Measurements from ENCODE around the gene MACROD2. TPM values are rescaled to one million over a fixed set of nuclear protein-coding genes. Genes with fewer than 3 reads are reported as not detected.
"Not testable (repeated sequence)": the region's sequence is repeated elsewhere in the genome, so short reads cannot be mapped to it uniquely, and the experiment has no call there.

Gene MACROD2
- total RNA-seq, 1 experiment from 2014 or later, result 0.12 TPM

- H3K36me3 ChIP-seq, result no peaks in the 10 kb centered on the region
- no peaks in the 10 kb centered on the region for H3K9me3 ChIP-seq (replicated peaks)
- no peaks in the 10 kb centered on the region for H3K27me3 ChIP-seq
- H3K4me1 ChIP-seq, result peaks cover 11% of the 10 kb centered on the region
- peak overlapping the region; percentile 29; the same call in 1 of the 2 replicates for H3K27ac ChIP-seq
- peak; percentile 34 to 42 for DNase-seq
- no peak overlapping the region for H3K4me3 ChIP-seq
Observed at GRCh38 chr20:15487682-15488081, 1492.4 kb downstream of the MACROD2 start.

DNA sequence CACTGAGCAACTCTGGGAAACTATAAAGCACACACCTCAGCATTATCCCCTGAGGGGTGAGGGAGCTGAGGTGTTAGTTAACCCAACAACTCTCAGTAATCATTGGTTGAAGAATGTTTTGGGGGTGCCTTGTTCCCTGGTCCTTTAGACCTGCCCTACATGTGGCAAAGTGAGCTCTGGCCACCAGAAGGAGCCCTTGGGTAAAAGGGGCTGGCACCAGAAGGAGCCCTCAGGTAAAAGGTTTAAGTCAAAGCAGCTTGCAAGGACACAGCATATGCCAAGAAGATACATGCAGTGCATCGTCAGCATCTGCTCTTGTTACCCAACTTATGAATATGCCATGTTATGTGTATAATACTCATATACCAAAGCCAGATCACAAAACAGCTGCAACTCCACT, 1496.3 kb downstream of the MACROD2 start:
- Histone ChIP-seq H3K27me3 (no peaks in the 10 kb centered on the region), H3K4me3 (no peak overlapping the region), H3K9me3 (replicated peaks) (no peaks in the 10 kb centered on the region), H3K36me3 (no peaks in the 10 kb centered on the region), H3K27ac (no peak overlapping the region), H3K4me1 (peaks cover 11% of the 10 kb centered on the region)
- DNase-seq, result peak; percentile 4 to 10

- no peak for DNase-seq
- no peak overlapping the region for H3K4me3 ChIP-seq
Observed at GRCh38 chr20:15494851-15495250, 1499.5 kb downstream of the MACROD2 start.

DNA sequence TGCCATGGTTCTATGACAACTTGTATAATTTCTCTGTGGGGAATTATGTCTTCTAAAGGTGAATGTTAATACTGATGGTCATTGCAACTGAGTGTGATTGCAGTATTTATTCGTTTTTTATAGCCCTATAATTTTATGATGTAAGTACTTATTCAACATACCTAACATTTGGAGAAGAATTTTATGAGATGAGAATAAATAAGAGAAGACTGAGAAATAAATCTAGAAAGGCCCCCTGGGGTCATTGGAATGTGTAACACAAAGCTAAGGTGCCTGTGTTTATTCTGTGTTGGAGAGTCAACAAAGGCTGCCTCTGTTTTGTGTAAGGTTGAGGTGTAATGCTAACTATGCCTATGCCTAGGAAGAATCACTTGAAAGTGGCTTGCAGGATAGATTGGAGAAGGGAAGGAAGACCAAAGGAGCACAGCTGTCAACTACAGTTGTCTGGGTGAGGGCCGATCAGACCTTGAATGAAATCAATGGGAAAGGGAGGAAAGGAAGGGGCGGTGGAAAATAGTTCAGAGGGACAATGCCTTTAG, 1501.3 kb downstream of the MACROD2 start:
- DNase-seq, result no peak
- no peaks in the 10 kb centered on the region for H3K4me1 ChIP-seq
- no peaks in the 10 kb centered on the region for H3K27me3 ChIP-seq
- no peak overlapping the region for H3K27ac ChIP-seq
- no peak overlapping the region for H3K4me3 ChIP-seq
- H3K9me3 ChIP-seq (replicated peaks), result no peaks in the 10 kb centered on the region; the same call in 1 of the 2 replicates
- H3K36me3 ChIP-seq, result no peaks in the 10 kb centered on the region

More at GRCh38 chr20:15494851-15495250, 1499.5 kb downstream of the MACROD2 start:
- no peaks in the 10 kb centered on the region for H3K36me3 ChIP-seq
- no peaks in the 10 kb centered on the region for H3K9me3 ChIP-seq (replicated peaks)
- H3K4me1 ChIP-seq, result no peaks in the 10 kb centered on the region
- H3K27me3 ChIP-seq, result no peaks in the 10 kb centered on the region
- H3K27ac ChIP-seq, result no peak overlapping the region

- no peaks in the 10 kb centered on the region for H3K27me3 ChIP-seq
- no peaks in the 10 kb centered on the region for H3K4me1 ChIP-seq
- no peak overlapping the region for H3K4me3 ChIP-seq
- H3K27ac ChIP-seq, result no peak overlapping the region
- no peak for DNase-seq
- H3K36me3 ChIP-seq, result no peaks in the 10 kb centered on the region
- H3K9me3 ChIP-seq (replicated peaks), result no peaks in the 10 kb centered on the region; the same call in 1 of the 2 replicates
Observed at GRCh38 chr20:15498926-15499325, 1503.6 kb downstream of the MACROD2 start.

DNA sequence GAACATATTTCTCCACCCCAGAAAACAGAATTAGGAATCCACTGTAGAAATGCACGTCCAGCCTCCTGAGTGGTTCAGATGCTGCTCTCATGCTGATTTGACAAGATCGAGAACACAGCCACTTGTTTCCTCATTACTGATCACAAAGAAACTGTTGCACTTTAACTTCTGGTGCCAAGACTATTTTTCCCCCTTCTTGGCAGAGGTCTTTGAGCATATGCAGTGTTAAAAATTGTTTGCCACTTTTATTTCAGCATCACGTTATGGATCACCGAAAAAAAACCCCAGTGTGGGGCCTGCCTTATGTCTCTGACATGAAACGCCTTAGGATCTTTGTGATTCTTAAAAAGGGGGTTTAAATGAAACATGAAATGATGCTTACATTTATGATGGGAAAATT, 1511.0 kb downstream of the MACROD2 start:
- no peak overlapping the region for H3K4me3 ChIP-seq
- no peak for DNase-seq
- no peaks in the 10 kb centered on the region for H3K36me3 ChIP-seq
- no peak overlapping the region for H3K27ac ChIP-seq
- H3K9me3 ChIP-seq (replicated peaks), result no peaks in the 10 kb centered on the region; the same call in 1 of the 2 replicates
- H3K4me1 ChIP-seq, result no peaks in the 10 kb centered on the region
- H3K27me3 ChIP-seq, result no peaks in the 10 kb centered on the region

DNA sequence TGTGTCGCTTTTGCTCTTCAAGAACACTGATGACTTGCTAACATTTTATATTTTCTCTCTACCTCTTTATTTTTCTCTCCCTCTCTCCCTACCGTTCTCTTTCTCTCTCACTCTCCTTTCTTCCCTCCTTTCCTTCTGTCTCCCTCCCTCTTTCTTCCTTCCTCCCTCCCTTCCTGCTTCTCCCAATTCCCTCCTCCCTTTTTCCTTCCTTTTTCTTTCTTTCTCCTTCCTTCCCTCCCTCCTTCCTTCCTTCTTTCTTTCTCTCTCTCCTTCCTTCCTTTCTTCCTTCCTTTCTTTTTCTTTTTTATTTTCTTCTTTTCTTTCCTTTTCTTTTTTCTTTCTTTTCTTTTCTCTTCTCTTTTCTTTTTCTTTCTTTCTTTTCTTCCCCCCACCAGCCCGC, 1511.8 kb downstream of the MACROD2 start:
- no peak overlapping the region for H3K27ac ChIP-seq
- no peaks in the 10 kb centered on the region for H3K9me3 ChIP-seq (replicated peaks)
- H3K27me3 ChIP-seq, result no peaks in the 10 kb centered on the region
- no peak overlapping the region for H3K4me3 ChIP-seq
- H3K36me3 ChIP-seq, result no peaks in the 10 kb centered on the region
- DNase-seq, result no peak
- no peaks in the 10 kb centered on the region for H3K4me1 ChIP-seq

GRCh38 chr20:15511551-15511950, 1516.2 kb downstream of the MACROD2 start:
- H3K9me3 ChIP-seq (replicated peaks), result no peaks in the 10 kb centered on the region
- H3K4me3 ChIP-seq, result no peak overlapping the region
- no peaks in the 10 kb centered on the region for H3K36me3 ChIP-seq
- H3K27me3 ChIP-seq, result no peaks in the 10 kb centered on the region
- H3K27ac ChIP-seq, result no peak overlapping the region
- no peaks in the 10 kb centered on the region for H3K4me1 ChIP-seq
- no peak for DNase-seq

- H3K9me3 ChIP-seq (replicated peaks), result no peaks in the 10 kb centered on the region
- no peaks in the 10 kb centered on the region for H3K4me1 ChIP-seq
- DNase-seq, result no peak
- H3K36me3 ChIP-seq, result no peaks in the 10 kb centered on the region
- no peak overlapping the region for H3K4me3 ChIP-seq
- no peaks in the 10 kb centered on the region for H3K27me3 ChIP-seq
- no peak overlapping the region for H3K27ac ChIP-seq
Observed at GRCh38 chr20:15512916-15513315, 1517.6 kb downstream of the MACROD2 start.

DNA sequence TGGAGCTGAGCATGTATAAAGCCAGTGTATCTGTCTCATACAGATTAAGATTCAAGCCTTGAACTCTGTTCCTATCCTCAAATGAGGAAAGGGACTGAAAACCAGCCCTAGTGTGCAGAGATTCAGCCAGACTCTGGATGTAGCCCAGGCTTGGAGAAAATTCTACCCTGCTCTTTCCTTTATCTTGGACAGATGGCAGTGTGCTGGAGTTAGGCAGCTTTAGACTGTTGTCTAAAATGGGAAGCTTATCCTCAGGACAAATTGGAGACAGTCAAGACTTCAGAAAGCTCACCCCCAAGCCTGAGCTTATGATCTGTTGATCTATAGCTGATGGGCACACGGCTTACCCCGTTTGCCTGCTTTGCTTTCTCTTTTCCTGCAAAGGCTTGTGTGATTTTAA, 1520.4 kb downstream of the MACROD2 start:
- H3K4me3 ChIP-seq, result no peak overlapping the region
- no peaks in the 10 kb centered on the region for H3K4me1 ChIP-seq
- H3K36me3 ChIP-seq, result no peaks in the 10 kb centered on the region
- no peaks in the 10 kb centered on the region for H3K27me3 ChIP-seq
- no peaks in the 10 kb centered on the region for H3K9me3 ChIP-seq (replicated peaks)
- H3K27ac ChIP-seq, result no peak overlapping the region
- no peak for DNase-seq

GRCh38 chr20:15520930-15521524, 1525.7 kb downstream of the MACROD2 start:
- H3K27ac ChIP-seq, result no peak overlapping the region
- no peak overlapping the region for H3K4me3 ChIP-seq

GRCh38 chr20:15523400-15523799, 1528.1 kb downstream of the MACROD2 start:
- Histone ChIP-seq H3K4me3 (no peak overlapping the region), H3K36me3 (no peaks in the 10 kb centered on the region), H3K27ac (no peak overlapping the region), H3K4me1 (peaks cover 4% of the 10 kb centered on the region; the same call in 1 of the 2 replicates), H3K27me3 (no peaks in the 10 kb centered on the region), H3K9me3 (replicated peaks) (no peaks in the 10 kb centered on the region; the same call in 1 of the 2 replicates)
- DNase-seq, result no peak

More at GRCh38 chr20:15520930-15521524, 1525.7 kb downstream of the MACROD2 start:
- Histone ChIP-seq H3K27me3 (no peaks in the 10 kb centered on the region), H3K4me1 (no peaks in the 10 kb centered on the region), H3K36me3 (no peaks in the 10 kb centered on the region), H3K9me3 (replicated peaks) (no peaks in the 10 kb centered on the region; the same call in 1 of the 2 replicates)
- DNase-seq, result no peak

GRCh38 chr20:15528391-15529111, 1533.2 kb downstream of the MACROD2 start:
- H3K27me3 ChIP-seq, result no peaks in the 10 kb centered on the region
- peaks cover 4% of the 10 kb centered on the region; the same call in 1 of the 2 replicates for H3K4me1 ChIP-seq
- no peak overlapping the region for H3K4me3 ChIP-seq
- no peak overlapping the region for H3K27ac ChIP-seq
- H3K9me3 ChIP-seq (replicated peaks), result no peaks in the 10 kb centered on the region; the same call in 1 of the 2 replicates
- DNase-seq, result peak; percentile 69 to 80
- H3K36me3 ChIP-seq, result no peaks in the 10 kb centered on the region

- Histone ChIP-seq H3K36me3 (no peaks in the 10 kb centered on the region), H3K9me3 (replicated peaks) (no peaks in the 10 kb centered on the region), H3K27me3 (no peaks in the 10 kb centered on the region), H3K4me3 (no peak overlapping the region), H3K27ac (no peak overlapping the region), H3K4me1 (no peaks in the 10 kb centered on the region)
- DNase-seq, result no peak
Observed at GRCh38 chr20:15535863-15536262, 1540.5 kb downstream of the MACROD2 start.

DNA sequence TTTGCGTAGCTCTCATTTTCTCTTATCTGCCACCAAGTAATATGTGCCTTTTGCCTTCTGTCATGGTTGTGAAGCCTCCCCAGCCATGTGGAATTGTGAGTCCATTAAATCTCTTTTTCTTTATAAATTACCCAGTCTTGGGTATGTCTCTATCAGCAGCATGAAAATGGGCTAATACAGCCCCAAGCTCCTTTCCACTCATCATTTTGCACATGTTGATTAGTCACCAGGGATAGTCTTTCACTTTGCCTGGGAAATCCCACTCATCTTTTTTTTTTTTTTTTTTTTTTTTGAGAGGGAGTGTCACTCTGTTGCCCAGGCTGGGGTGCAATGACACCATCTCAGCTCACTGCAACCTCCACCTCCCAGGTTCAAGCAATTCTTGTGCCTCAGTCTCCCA, 1541.9 kb downstream of the MACROD2 start:
- not testable (repeated sequence) for H3K27me3 ChIP-seq; H3K27ac ChIP-seq; DNase-seq; H3K36me3 ChIP-seq; H3K4me1 ChIP-seq; H3K9me3 ChIP-seq (replicated peaks); H3K4me3 ChIP-seq
